Mesenchymal stem cell (in vitro differentiated cells and primary cell): Measurements from ENCODE around the gene PRR35.
A peak's percentile ranks its signal among the peaks of the same experiment; 100 is the strongest.
"Not testable (repeated sequence)": the region's sequence is repeated elsewhere in the genome, so short reads cannot be mapped to it uniquely, and the experiment has no call there.

Experiments
- DNase-seq: peaks from one replicate; pipeline ENCODE4 v3.0.0-alpha.2; 2013
- H2AFZ ChIP-seq: one replicate; pipeline ENCODE4 v1.6.1; 2013; ENCODE audit warnings: low read depth, mild to moderate bottlenecking, control low read depth, inconsistent platforms, low read length, moderate library complexity
- H2AK5ac ChIP-seq: 2 replicates; pipeline ENCODE4 v1.6.1; 2013; ENCODE audit warnings: low read length, moderate library complexity, mild to moderate bottlenecking, inconsistent platforms; ENCODE audit not compliant: severe bottlenecking
- H2BK120ac ChIP-seq: one replicate; pipeline ENCODE4 v1.6.1; 2013; ENCODE audit warnings: low read depth, mild to moderate bottlenecking, inconsistent platforms, low read length, moderate library complexity
- H2BK12ac ChIP-seq, 2 experiments: one replicate each; pipeline ENCODE4 v1.6.1; 2013; ENCODE audit warnings: inconsistent platforms in 2 of 2, low read length in 2 of 2, mild to moderate bottlenecking in 2 of 2, moderate library complexity in 2 of 2, control low read depth in 1 of 2
- H2BK15ac ChIP-seq: one replicate; pipeline ENCODE4 v1.6.1; 2013; ENCODE audit warnings: mild to moderate bottlenecking, low read depth, inconsistent platforms; ENCODE audit not compliant: poor library complexity, severe bottlenecking
- H2BK5ac ChIP-seq: 2 replicates; pipeline ENCODE4 v1.6.1; 2013; ENCODE audit warnings: low read depth, mild to moderate bottlenecking, low read length, control low read depth, inconsistent platforms; ENCODE audit not compliant: poor library complexity, severe bottlenecking
- H3K14ac ChIP-seq, 2 experiments: one replicate each; pipeline ENCODE4 v1.6.1; 2013; ENCODE audit warnings: inconsistent platforms in 2 of 2, low read length in 2 of 2, control low read depth in 1 of 2, mild to moderate bottlenecking in 1 of 2, moderate library complexity in 1 of 2
- H3K18ac ChIP-seq, 2 experiments: one replicate each; pipeline ENCODE4 v1.6.1; 2013; ENCODE audit warnings: inconsistent platforms in 2 of 2, low read length in 2 of 2, control low read depth in 1 of 2, low read depth in 1 of 2, mild to moderate bottlenecking in 1 of 2
- H3K23ac ChIP-seq, 2 experiments: one replicate each; pipeline ENCODE4 v1.6.1; 2013; ENCODE audit warnings: inconsistent platforms in 2 of 2, low read length in 2 of 2, mild to moderate bottlenecking in 2 of 2, moderate library complexity in 2 of 2, control low read depth in 1 of 2
- H3K27ac ChIP-seq: 2 replicates; pipeline ENCODE4 v1.5.1; 2013; ENCODE audit warnings: mild to moderate bottlenecking, moderate library complexity, low read length, control low read depth, inconsistent platforms; ENCODE audit not compliant: poor library complexity, severe bottlenecking
- H3K27me3 ChIP-seq, 2 experiments: 2 replicates each; pipeline versions ENCODE4 v1.6.1 to v1.7.0; 2013; ENCODE audit warnings: low read length in 2 of 2, mild to moderate bottlenecking in 2 of 2, moderate library complexity in 2 of 2, control low read depth in 1 of 2, inconsistent platforms in 1 of 2; ENCODE audit not compliant: control insufficient read depth in 1 of 2, insufficient read depth in 1 of 2
- H3K36me3 ChIP-seq, 2 experiments: 2 replicates each; pipeline versions ENCODE4 v1.6.1 to v1.7.0; 2013; ENCODE audit warnings: low read length in 2 of 2, control low read depth in 1 of 2, inconsistent platforms in 1 of 2, low read depth in 1 of 2, mild to moderate bottlenecking in 1 of 2; ENCODE audit not compliant: insufficient read depth in 2 of 2, control insufficient read depth in 1 of 2
- H3K4ac ChIP-seq, 2 experiments: one replicate each; pipeline ENCODE4 v1.6.1; 2013; ENCODE audit warnings: inconsistent platforms in 2 of 2, low read length in 2 of 2, mild to moderate bottlenecking in 2 of 2, moderate library complexity in 2 of 2, control low read depth in 1 of 2, low read depth in 1 of 2
- H3K4me1 ChIP-seq: 2 replicates; pipeline ENCODE4 v1.6.1; 2013; ENCODE audit warnings: low read depth, low read length, control low read depth; ENCODE audit not compliant: control insufficient read depth, insufficient read depth
- H3K4me2 ChIP-seq: 2 replicates; pipeline ENCODE4 v1.6.1; 2013; ENCODE audit warnings: low read length, mild to moderate bottlenecking, inconsistent platforms; ENCODE audit not compliant: poor library complexity, severe bottlenecking
- H3K4me3 ChIP-seq, 2 experiments: 2 replicates each; pipeline versions ENCODE4 v1.5.1 to v1.7.0; 2013; ENCODE audit warnings: low read length in 2 of 2, mild to moderate bottlenecking in 2 of 2, control low read depth in 1 of 2, low read depth in 1 of 2; ENCODE audit not compliant: insufficient read depth in 1 of 2
- H3K79me1 ChIP-seq: replicated peaks from 2 replicates; pipeline ENCODE4 v1.6.1; 2013; ENCODE audit warnings: mild to moderate bottlenecking, control low read depth, low read length, inconsistent platforms; ENCODE audit not compliant: poor library complexity, severe bottlenecking
- H3K9ac ChIP-seq: 2 replicates; pipeline ENCODE4 v1.7.0; 2013; ENCODE audit warnings: mild to moderate bottlenecking, low read length, moderate library complexity
- H3K9me3 ChIP-seq: 2 replicates; pipeline ENCODE4 v1.7.0; 2013; ENCODE audit warnings: mild to moderate bottlenecking, low read length; ENCODE audit not compliant: control insufficient read depth
- H4K8ac ChIP-seq: one replicate; pipeline ENCODE4 v1.6.1; 2013; ENCODE audit warnings: inconsistent platforms, mild to moderate bottlenecking, low read length, moderate library complexity
- H4K91ac ChIP-seq: one replicate; pipeline ENCODE4 v1.6.1; 2013; ENCODE audit warnings: mild to moderate bottlenecking, low read length, inconsistent platforms
- WGBS: methylation state at CpG from one replicate; pipeline ENCODE4 v1.1.7; 2013; ENCODE audit warnings: mixed read lengths; 5-methylcytosine and 5-hydroxymethylcytosine counted together

The PRR35 gene

DNA sequence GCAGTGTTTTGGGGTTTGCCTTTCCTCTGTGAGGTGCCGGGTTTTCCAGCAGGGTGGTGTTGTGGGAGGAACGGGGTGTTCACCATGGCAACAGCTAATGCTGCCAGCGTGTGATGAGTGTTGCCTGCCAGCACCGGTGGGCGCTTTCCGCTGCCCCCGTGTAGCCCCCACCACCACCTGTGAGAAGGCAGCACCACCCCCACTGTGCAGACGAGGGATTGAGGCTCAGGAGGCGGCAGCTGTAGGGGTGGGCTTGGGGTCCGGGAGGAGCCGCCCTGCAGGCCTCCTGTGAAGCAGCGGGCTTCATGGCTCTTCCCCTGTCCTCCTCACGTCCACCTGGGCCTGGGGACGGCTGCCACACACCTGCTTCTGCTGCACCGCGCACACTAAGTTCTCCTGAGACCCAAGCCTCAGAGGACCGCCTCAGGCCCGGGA lies 34.9 kb downstream of the PRR35 start:
- no peak overlapping the region for H3K18ac ChIP-seq
- H3K27ac ChIP-seq = no peak overlapping the region
- no peak overlapping the region for H2BK5ac ChIP-seq
- H2BK15ac ChIP-seq = no peak overlapping the region
- no peak overlapping the region for H3K23ac ChIP-seq
- no peak overlapping the region for H2BK12ac ChIP-seq
- H4K8ac ChIP-seq = no peak overlapping the region
- DNase-seq = no peak
- no peak overlapping the region for H3K4ac ChIP-seq
- peaks cover 36% of the 10 kb centered on the region for H3K4me1 ChIP-seq
- H4K91ac ChIP-seq = no peak overlapping the region
- no peak overlapping the region for H3K4me3 ChIP-seq
- no peak overlapping the region for H3K4me2 ChIP-seq
- no peak overlapping the region for H2AK5ac ChIP-seq
- H3K36me3 ChIP-seq = peaks cover 10 to 40% of the 10 kb centered on the region in 2 experiments
- H3K14ac ChIP-seq = no peak overlapping the region
- peaks cover 46% of the 10 kb centered on the region for H3K79me1 ChIP-seq
- H3K27me3 ChIP-seq = no peaks in the 10 kb centered on the region
- H3K9me3 ChIP-seq = no peaks in the 10 kb centered on the region
- 97% methylated on average over 18 of the region's 18 CpGs for WGBS
- no peak overlapping the region for H3K9ac ChIP-seq
- H2AFZ ChIP-seq = no peak overlapping the region
- no peak overlapping the region for H2BK120ac ChIP-seq

DNA sequence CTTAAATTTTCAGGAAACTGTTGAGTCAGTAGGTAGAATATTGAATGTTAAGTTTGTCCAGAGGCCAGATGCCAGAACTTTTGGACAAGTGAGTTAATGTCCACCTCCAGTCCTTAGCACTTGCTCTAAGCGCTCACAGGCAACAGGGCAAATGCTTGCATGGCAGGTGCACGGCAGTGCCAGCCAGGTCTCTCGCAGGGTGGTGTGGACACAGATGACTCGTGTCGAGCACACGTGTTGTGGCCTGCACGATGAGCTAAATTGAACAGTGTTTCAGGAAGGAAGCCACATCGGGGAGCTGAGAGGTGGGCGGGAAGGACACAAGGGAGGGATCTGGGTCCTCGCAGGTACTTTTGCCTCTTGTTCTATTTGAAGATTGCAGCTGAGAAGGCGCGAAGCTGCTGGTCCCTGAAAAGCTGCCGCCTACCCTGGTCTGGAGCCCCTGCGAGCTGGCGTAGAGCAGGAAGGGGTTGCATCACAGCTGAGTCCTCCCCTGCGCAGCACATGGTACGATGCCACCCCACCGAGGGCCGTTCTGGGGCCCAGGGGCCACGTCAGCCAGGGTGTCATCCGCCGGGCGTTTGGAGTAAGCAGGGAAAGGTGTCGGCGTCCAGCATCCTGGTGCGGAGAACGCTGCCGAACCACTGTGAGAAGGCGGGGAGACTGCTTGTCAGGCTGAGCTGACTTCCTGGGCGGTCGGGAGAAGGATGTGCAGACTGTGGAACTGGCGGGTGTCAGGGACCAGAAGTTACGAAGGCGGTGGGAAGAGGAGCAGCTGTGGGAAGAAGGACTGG lies 35.9 kb downstream of the PRR35 start:
- peaks cover 28% of the 10 kb centered on the region for H3K4me1 ChIP-seq
- peak overlapping the region; percentile 41 for H4K91ac ChIP-seq
- no peak overlapping the region for H3K9ac ChIP-seq
- no peak overlapping the region for H4K8ac ChIP-seq
- no peak overlapping the region for H3K4ac ChIP-seq
- H2AK5ac ChIP-seq = no peak overlapping the region
- no peaks in the 10 kb centered on the region for H3K27me3 ChIP-seq
- no peak overlapping the region for H2BK120ac ChIP-seq
- DNase-seq = no peak
- H3K4me3 ChIP-seq = no peak overlapping the region
- H2BK5ac ChIP-seq = no peak overlapping the region
- H3K23ac ChIP-seq = no peak overlapping the region
- H2BK15ac ChIP-seq = no peak overlapping the region
- H3K27ac ChIP-seq = no peak overlapping the region
- no peak overlapping the region for H3K18ac ChIP-seq
- no peak overlapping the region for H3K14ac ChIP-seq
- 96% methylated on average over 34 of the region's 34 CpGs for WGBS
- H3K4me2 ChIP-seq = no peak overlapping the region
- no peak overlapping the region for H2AFZ ChIP-seq
- H3K79me1 ChIP-seq = peaks cover 40% of the 10 kb centered on the region
- no peak overlapping the region for H2BK12ac ChIP-seq
- peaks cover 11 to 40% of the 10 kb centered on the region in 2 experiments for H3K36me3 ChIP-seq
- no peaks in the 10 kb centered on the region for H3K9me3 ChIP-seq

DNA sequence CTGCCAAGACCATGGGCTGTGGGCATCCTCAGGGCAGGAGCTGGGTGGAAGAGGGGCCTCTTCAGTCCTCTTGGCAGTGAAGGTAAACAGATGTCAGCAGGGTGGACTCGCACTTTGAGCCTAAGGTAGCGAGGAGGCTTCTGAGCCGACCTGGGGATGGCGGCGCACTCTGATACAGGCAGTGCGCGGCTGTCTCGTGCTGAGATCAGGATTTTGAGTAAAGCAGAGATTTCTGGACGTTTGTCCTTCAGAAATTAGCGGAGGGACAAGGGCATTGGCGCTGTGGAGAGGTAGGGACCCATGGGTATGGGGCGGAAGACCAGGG lies 36.5 kb downstream of the PRR35 start:
- H3K9me3 ChIP-seq = no peaks in the 10 kb centered on the region
- no peak overlapping the region for H3K9ac ChIP-seq
- H3K79me1 ChIP-seq = peaks cover 43% of the 10 kb centered on the region
- no peak overlapping the region for H2AFZ ChIP-seq
- over 99% methylated on average over 12 of the region's 12 CpGs for WGBS
- H4K91ac ChIP-seq = no peak overlapping the region
- no peak overlapping the region for H3K23ac ChIP-seq
- H2BK15ac ChIP-seq = no peak overlapping the region
- H3K4me1 ChIP-seq = peaks cover 28% of the 10 kb centered on the region
- H4K8ac ChIP-seq = no peak overlapping the region
- H3K4ac ChIP-seq = no peak overlapping the region
- H3K14ac ChIP-seq = no peak overlapping the region
- peaks cover 11 to 40% of the 10 kb centered on the region in 2 experiments for H3K36me3 ChIP-seq
- DNase-seq = no peak
- H3K27ac ChIP-seq = no peak overlapping the region
- no peak overlapping the region for H2BK5ac ChIP-seq
- H3K4me3 ChIP-seq = no peak overlapping the region
- H3K27me3 ChIP-seq = no peaks in the 10 kb centered on the region
- H2BK12ac ChIP-seq = no peak overlapping the region
- H3K18ac ChIP-seq = no peak overlapping the region
- H3K4me2 ChIP-seq = no peak overlapping the region
- no peak overlapping the region for H2BK120ac ChIP-seq
- no peak overlapping the region for H2AK5ac ChIP-seq

GRCh38 chr16:597655-598054 lies 37.5 kb downstream of the PRR35 start:
- not testable (repeated sequence) for H2BK12ac ChIP-seq, H3K9ac ChIP-seq, H2BK15ac ChIP-seq, H4K91ac ChIP-seq, H3K14ac ChIP-seq, DNase-seq, H3K9me3 ChIP-seq, H2AK5ac ChIP-seq, H3K27ac ChIP-seq, H3K23ac ChIP-seq, H3K27me3 ChIP-seq, H3K18ac ChIP-seq, H4K8ac ChIP-seq, H2BK5ac ChIP-seq, H3K4ac ChIP-seq, H3K4me2 ChIP-seq, H2AFZ ChIP-seq, H3K4me3 ChIP-seq, H2BK120ac ChIP-seq
- peaks cover 11 to 35% of the 10 kb centered on the region in 2 experiments for H3K36me3 ChIP-seq
- 95% methylated on average over 7 of the region's 7 CpGs for WGBS
- peaks cover 18% of the 10 kb centered on the region for H3K4me1 ChIP-seq
- H3K79me1 ChIP-seq = peaks cover 35% of the 10 kb centered on the region
